ENCODE measurements around the gene PEX1.
A peak's percentile ranks its signal among the peaks of the same experiment; 100 is the strongest.
"Not testable (repeated sequence)": the region's sequence is repeated elsewhere in the genome, so short reads cannot be mapped to it uniquely, and the experiment has no call there.

PEX1 gene

DNA sequence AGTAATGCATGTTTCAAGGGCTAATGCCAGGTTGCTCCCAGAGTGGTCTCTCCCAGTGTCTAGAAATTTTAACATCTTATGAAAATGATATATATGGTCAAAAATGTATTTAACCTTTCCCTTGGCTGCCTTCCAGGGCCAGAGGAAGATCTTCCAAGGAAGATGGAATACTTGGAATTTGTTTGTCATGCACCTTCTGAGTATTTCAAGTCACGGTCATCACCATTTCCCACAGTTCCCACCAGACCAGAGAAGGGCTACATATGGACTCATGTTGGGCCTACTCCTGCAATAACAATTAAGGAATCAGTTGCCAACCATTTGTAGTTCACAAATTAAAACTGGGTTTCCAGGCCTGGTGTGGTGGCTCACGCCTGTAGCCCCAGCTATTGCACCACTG, 72.1 kb downstream of the PEX1 start:
- DNase-seq, result no peak

GRCh38 chr7:92451645-92452044, 76.7 kb downstream of the PEX1 start:
- no peak for DNase-seq

- DNase-seq, result peak; percentile 65
Measured at GRCh38 chr7:92448205-92448747, 80.0 kb downstream of the PEX1 start.

GRCh38 chr7:92447345-92448204, 80.7 kb downstream of the PEX1 start, which contains the start of gene GATAD1:
GATAD1 (plus strand) TSS chr7:92447482; CDS start chr7:92447730, 248 bp downstream.
- peak; percentile 86 for DNase-seq

- no peak for DNase-seq
Measured at GRCh38 chr7:92446869-92447344, 81.4 kb downstream of the PEX1 start.

DNA sequence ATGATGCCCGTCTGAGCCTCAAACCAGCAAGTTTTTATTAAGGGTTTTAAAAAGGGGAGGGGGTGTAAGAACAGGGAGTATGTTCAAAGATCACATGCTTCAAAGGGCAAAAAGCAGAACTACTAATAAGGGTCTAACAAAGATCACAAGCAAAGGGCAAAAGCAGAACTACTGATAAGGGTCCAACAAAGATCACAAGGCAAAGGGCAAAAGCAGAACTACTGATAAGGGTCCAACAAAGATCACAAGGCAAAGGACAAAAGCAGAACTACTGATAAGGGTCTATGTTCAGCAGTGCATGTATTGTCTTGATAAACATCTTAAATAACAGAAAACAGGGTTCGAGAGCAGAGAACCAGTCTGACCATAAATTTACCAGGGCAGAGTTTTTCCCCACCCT, 85.6 kb downstream of the PEX1 start:
- not testable (repeated sequence) for DNase-seq

DNA sequence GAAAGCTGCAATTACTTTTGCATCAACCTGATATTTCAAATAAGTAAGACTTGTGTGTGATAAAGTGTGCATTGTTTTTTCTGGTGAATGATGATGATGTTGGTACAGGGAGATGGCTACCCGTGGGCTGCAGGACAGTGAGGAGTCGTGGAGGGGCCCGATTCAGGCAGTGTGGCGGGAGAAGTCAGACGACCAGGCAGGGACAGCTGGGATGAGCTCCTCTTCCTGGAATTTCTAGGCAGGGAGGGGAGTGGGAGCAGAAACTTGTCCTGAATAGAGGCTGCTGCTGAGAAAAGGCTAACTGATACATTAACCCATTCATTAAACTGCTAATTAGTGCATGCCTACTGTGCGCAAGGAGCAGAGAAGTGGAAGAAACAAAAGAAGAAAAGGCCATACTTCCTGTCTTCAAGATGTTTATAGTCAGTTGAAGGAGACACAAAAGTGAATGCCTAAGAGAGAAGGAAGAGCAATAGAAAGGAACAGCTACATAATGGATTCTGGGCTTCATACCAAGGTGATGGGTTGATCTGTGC, 90.3 kb downstream of the PEX1 start:
- DNase-seq, result no peak
